HG03045 (cell line): Measurements from ENCODE around the gene PLAA.
A peak's percentile ranks its signal among the peaks of the same experiment; 100 is the strongest.

Source experiments
- ATAC-seq: cut with Tn5 transposase; IDR thresholded peaks from one replicate; pipeline ENCODE4 v1.9.1; 2021; ENCODE audit warnings: mild to moderate bottlenecking, moderate library complexity; ENCODE audit not compliant: unreplicated experiment

PLAA gene

GRCh38 chr9:26946753-26947727 lies at the start of gene PLAA:
Gene PLAA, minus strand, starts transcription at chr9:26947242. Its CDS starts 197 bp downstream, at chr9:26947045.
- ATAC-seq, result peak; percentile 99

GRCh38 chr9:26995810-26996209 lies 48.8 kb upstream of the PLAA start:
- no peak for ATAC-seq

- ATAC-seq, result no peak
These were observed 36.3 kb upstream of the PLAA start for GRCh38 chr9:26983340-26983739.

- ATAC-seq, result no peak
These were observed 29.0 kb upstream of the PLAA start for GRCh38 chr9:26975728-26976707.

GRCh38 chr9:26974927-26975326 lies 27.9 kb upstream of the PLAA start:
- ATAC-seq, result no peak

- no peak for ATAC-seq
These were observed 26.9 kb upstream of the PLAA start for GRCh38 chr9:26973989-26974388.

- no peak for ATAC-seq
These were observed 24.7 kb upstream of the PLAA start for GRCh38 chr9:26971721-26972120.

GRCh38 chr9:26956860-26957233 lies 9.8 kb upstream of the PLAA start:
- ATAC-seq, result no peak

- peak; percentile 100 for ATAC-seq
These were observed 9.1 kb upstream of the PLAA start, which contains the start of gene IFT74 for GRCh38 chr9:26955921-26956859. Gene IFT74, plus strand, starts transcription at chr9:26956412. Its CDS starts 5,556 bp downstream, at chr9:26961968.

GRCh38 chr9:26955222-26955903 lies 8.3 kb upstream of the PLAA start:
- ATAC-seq, result no peak

- ATAC-seq, result no peak
These were observed 7.0 kb upstream of the PLAA start for GRCh38 chr9:26954050-26954508.

GRCh38 chr9:26951794-26952193 lies 4.8 kb upstream of the PLAA start:
- no peak for ATAC-seq

GRCh38 chr9:26950521-26950920 lies 3.5 kb upstream of the PLAA start:
- no peak for ATAC-seq

GRCh38 chr9:26949637-26950069 lies 2.6 kb upstream of the PLAA start:
- ATAC-seq, result no peak

GRCh38 chr9:26947736-26948135 lies 694 bp upstream of the PLAA start:
- no peak for ATAC-seq

- ATAC-seq, result no peak
These were observed 1.5 kb downstream of the PLAA start for GRCh38 chr9:26945591-26945990.

- no peak for ATAC-seq
These were observed 6.3 kb downstream of the PLAA start for GRCh38 chr9:26940779-26941178.

GRCh38 chr9:26939955-26940711 lies 6.9 kb downstream of the PLAA start:
- no peak for ATAC-seq
